Pancreas (tissue), 10 donors: ENCODE measurements around the gene UCK2. TPM values are rescaled to one million over a fixed set of nuclear protein-coding genes. Genes with fewer than 3 reads are reported as not detected.

Source experiments
- ATAC-seq, 4 donors: fragments of 200-7000 bp; cut with Tn5 transposase; one replicate each; pipeline versions ENCODE4 v1.8.0 to v1.9.1; 2020; ENCODE audit warnings: mild to moderate bottlenecking in 4 of 4, moderate library complexity in 4 of 4
- DNase-seq, 6 donors: peaks; one replicate each; pipeline ENCODE4 v3.0.0-alpha.2; 2020
- FAIRE-seq: peaks from 2 replicates; lab custom pipeline; 2012; peaks lifted over from hg19 to GRCh38; lab: Jason Lieb, UNC
- H3K27ac ChIP-seq, 4 donors: fragments of 200-600 bp; sonication (generic); 1 replicate in 3 of 4; 2 replicates in 1 of 4; pipeline versions ENCODE4 v1.5.0 to v1.8.0; 2020
- H3K27me3 ChIP-seq, 4 donors: fragments of 200-600 bp; one replicate each; pipeline ENCODE4 v1.8.0; 2021
- H3K36me3 ChIP-seq, 3 donors: fragments of 200-600 bp; sonication (generic) in 1 of 3; one replicate each; pipeline versions ENCODE4 v1.5.0 to v1.8.0; 2020 to 2021
- H3K4me1 ChIP-seq, 3 donors: fragments of 200-600 bp; one replicate each; pipeline ENCODE4 v1.8.0; 2021
- H3K4me3 ChIP-seq, 4 donors: fragments of 200-600 bp; sonication (generic) in 2 of 4; one replicate each; pipeline versions ENCODE4 v1.5.0 to v1.8.0; 2020 to 2021
- H3K9me3 ChIP-seq, 4 donors: fragments of 200-600 bp; one replicate each; pipeline ENCODE4 v1.8.0; 2021
- WGBS, 2 donors: extraction: QIAGEN DNeasy Blood & Tissue Kit; methylation state at CpG; one replicate each; pipeline ENCODE4 v1.1.7; 2013; 5-methylcytosine and 5-hydroxymethylcytosine counted together
- intact Hi-C, 3 donors: fragments of 100-400 bp; cut with DNase I; formaldehyde crosslinking; loops; one replicate each; pipeline versions ENCODE4 v1.11.1 to v1.14.2; 2022
- polyA plus RNA-seq, 2 donors: library from polyadenylated mRNA; stranded (reverse); fragments of 200-250 nt; gene quantifications; one replicate each; pipeline ENCODE4 v1.2.3, GENCODE V29; 2013
- total RNA-seq, 6 donors: library from RNA; stranded (reverse); fragmentation: NEBNext Ultra II Directional in 4 of 6; extraction: Animal tissue kit (Norgen Biotek cat#: 25700) in 4 of 6; gene quantifications; one replicate each; pipeline versions ENCODE4 v1.2.1 to v1.2.4, GENCODE V29; 2021 to 2023
- TF ChIP-seq, protein P1 (sequence below), 4 donors: fragments of 200-600 bp; sonication (generic) in 3 of 4; IDR thresholded peaks; one replicate each; pipeline versions ENCODE4 v1.5.0 to v1.8.0; 2021; ENCODE audit warnings: antibody characterized with exemption in 4 of 4
- donor health status: healthy with polysubstance abuse.
- donor health status: DM: no; HTN: no; CAD: no; lungs with moderate emphysema.
- donor health status: DM: no; HTN: no; CAD: no.
- donor health status: control.
- donor health status: control.
- donor health status: Bipolar disorder and iron deficiency.
- donor health status: DM: yes; HTN: yes; CAD: no.
- donor health status: DM: no; HTN: no; CAD: no.
- donor health status: DM: no; HTN: no; CAD: no.
- donor health status: DM: yes; HTN: yes; CAD: no.

The UCK2 gene
- total and polyA plus RNA-seq, 8 donors, result 10.6 to 25.5 (median 15.5) TPM

DNA sequence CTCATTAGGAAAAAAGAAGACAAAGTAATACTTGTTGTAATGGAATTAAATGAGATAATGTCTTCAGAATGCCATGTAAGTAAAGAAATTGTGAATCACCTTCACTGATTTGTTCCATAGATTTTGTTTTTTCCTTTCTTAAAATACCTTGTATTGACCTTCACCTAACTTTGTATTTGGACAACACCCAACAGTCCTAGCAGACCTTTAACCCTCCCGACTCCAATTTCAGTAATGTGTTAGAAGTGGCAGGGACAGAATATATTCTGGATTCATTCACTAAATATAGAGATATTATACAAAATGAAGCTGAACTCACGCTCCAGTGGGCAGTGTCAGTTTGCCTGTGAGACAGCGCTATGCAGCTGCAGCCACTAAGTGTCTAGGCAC lies 57.9 kb downstream of the UCK2 start:
- Histone ChIP-seq H3K27ac (peak overlapping the region in 2 of 4 donors; percentile 35 to 62), H3K36me3 (no peaks in the 10 kb centered on the region)

GRCh38 chr1:165886193-165886592 lies 58.8 kb downstream of the UCK2 start:
- no peak for FAIRE-seq
- ATAC-seq, result no peak
- no peak for DNase-seq
- intact Hi-C loops, result no loop called here
- Histone ChIP-seq H3K4me1 (peaks cover 21 to 47% (median 47%) of the 10 kb centered on the region in 3 donors), H3K27ac (peak overlapping the region in 1 of 4 donors; percentile 44), H3K36me3 (no peaks in the 10 kb centered on the region), H3K27me3 (no peaks in the 10 kb centered on the region), H3K4me3 (no peak overlapping the region), H3K9me3 (no peaks in the 10 kb centered on the region)
- TF ChIP-seq, protein P1, sequence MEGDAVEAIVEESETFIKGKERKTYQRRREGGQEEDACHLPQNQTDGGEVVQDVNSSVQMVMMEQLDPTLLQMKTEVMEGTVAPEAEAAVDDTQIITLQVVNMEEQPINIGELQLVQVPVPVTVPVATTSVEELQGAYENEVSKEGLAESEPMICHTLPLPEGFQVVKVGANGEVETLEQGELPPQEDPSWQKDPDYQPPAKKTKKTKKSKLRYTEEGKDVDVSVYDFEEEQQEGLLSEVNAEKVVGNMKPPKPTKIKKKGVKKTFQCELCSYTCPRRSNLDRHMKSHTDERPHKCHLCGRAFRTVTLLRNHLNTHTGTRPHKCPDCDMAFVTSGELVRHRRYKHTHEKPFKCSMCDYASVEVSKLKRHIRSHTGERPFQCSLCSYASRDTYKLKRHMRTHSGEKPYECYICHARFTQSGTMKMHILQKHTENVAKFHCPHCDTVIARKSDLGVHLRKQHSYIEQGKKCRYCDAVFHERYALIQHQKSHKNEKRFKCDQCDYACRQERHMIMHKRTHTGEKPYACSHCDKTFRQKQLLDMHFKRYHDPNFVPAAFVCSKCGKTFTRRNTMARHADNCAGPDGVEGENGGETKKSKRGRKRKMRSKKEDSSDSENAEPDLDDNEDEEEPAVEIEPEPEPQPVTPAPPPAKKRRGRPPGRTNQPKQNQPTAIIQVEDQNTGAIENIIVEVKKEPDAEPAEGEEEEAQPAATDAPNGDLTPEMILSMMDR (IDR thresholded peaks at IDR 0.05), result no peak
- WGBS, 2 donors, result 66 to 79% methylated on average over 2 of the region's 2 CpGs

More for the DNA sequence above, 57.9 kb downstream of the UCK2 start:
- peaks cover 21 to 47% (median 47%) of the 10 kb centered on the region in 3 donors for H3K4me1 ChIP-seq
- ATAC-seq (peak; percentile 11 to 26 (median 24)), DNase-seq (no peak), FAIRE-seq (no peak)
- intact Hi-C loops, result no loop called here
- no peaks in the 10 kb centered on the region for H3K27me3 ChIP-seq
- 58 to 60% methylated on average over 3 of the region's 3 CpGs for WGBS, 2 donors
- TF ChIP-seq, protein P1 (IDR thresholded peaks at IDR 0.05), result no peak
- no peak overlapping the region for H3K4me3 ChIP-seq
- H3K9me3 ChIP-seq, result no peaks in the 10 kb centered on the region

DNA sequence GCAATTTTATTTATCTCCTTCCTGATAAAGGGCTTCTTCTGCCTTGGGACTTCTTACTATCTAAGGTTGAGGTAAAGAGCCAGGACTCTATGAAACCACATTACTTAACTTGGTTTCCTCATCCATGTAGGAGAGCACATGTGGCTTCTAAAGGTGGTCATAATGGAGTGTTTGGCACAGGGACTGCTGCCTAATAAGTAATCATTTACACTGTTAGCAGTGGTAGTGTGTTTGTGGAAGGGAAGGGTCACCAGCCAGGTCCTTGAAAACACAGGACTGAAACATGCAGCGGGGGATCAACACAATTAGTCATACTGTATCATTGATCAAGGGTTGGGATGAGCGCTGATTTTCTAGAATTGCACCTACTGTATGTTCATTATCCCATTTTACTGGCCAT lies 59.6 kb downstream of the UCK2 start:
- no peaks in the 10 kb centered on the region for H3K27me3 ChIP-seq
- DNase-seq (no peak), ATAC-seq (peak; percentile 23 to 57 (median 43)), FAIRE-seq (no peak)
- H3K36me3 ChIP-seq, result peaks cover 0 to 3% (median 0%) of the 10 kb centered on the region in 3 donors
- H3K27ac ChIP-seq, result peak overlapping the region in 1 of 4 donors; percentile 44
- no peaks in the 10 kb centered on the region for H3K9me3 ChIP-seq
- H3K4me3 ChIP-seq, result no peak overlapping the region
- whole genome bisulfite sequencing, 2 donors, result 35 to 44% methylated on average over 2 of the region's 2 CpGs
- H3K4me1 ChIP-seq, result peaks cover 21 to 47% (median 47%) of the 10 kb centered on the region in 3 donors
- TF ChIP-seq, protein P1 (IDR thresholded peaks at IDR 0.05), result no peak
- intact Hi-C loops, result no loop called here

- ATAC-seq (peak; percentile 46 to 70 (median 60)), DNase-seq (no peak), FAIRE-seq (no peak)
- H3K36me3 ChIP-seq, result peaks cover 0 to 3% (median 0%) of the 10 kb centered on the region in 3 donors
- 15 to 19% methylated on average over 8 of the region's 8 CpGs for WGBS, 2 donors
- peaks cover 21 to 47% (median 47%) of the 10 kb centered on the region in 3 donors for H3K4me1 ChIP-seq
- H3K9me3 ChIP-seq, result no peaks in the 10 kb centered on the region
- no peak overlapping the region for H3K4me3 ChIP-seq
- no peaks in the 10 kb centered on the region for H3K27me3 ChIP-seq
- peak overlapping the region in 1 of 4 donors; percentile 12 for H3K27ac ChIP-seq
- TF ChIP-seq, protein P1 (IDR thresholded peaks at IDR 0.05), result no peak
- intact Hi-C loops, result no loop called here
These were observed 60.6 kb downstream of the UCK2 start for GRCh38 chr1:165887877-165888551.

DNA sequence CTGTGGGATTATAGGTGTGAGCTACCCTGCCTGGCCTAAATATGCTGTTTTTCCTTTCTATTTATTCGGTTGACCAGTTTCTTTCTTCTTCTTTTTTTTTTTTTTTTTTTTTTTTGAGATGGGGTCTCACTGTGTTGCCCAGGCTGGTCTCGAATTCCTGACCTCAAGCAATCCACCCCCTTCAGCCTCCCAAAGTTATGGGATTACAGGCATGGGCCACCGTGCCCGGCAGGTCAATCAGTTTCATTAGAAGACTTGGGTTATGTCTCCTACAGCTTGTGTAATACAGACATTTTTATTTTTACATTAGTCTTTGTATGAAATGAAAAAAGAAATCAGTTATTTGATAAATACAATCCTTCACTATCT lies 61.1 kb downstream of the UCK2 start:
- Histone ChIP-seq H3K9me3 (no peaks in the 10 kb centered on the region), H3K4me1 (peaks cover 21 to 47% (median 44%) of the 10 kb centered on the region in 3 donors), H3K27ac (no peak overlapping the region), H3K36me3 (peaks cover 0 to 3% (median 0%) of the 10 kb centered on the region in 3 donors), H3K4me3 (no peak overlapping the region), H3K27me3 (no peaks in the 10 kb centered on the region)
- no peak for ATAC-seq
- no peak for DNase-seq
- WGBS, 2 donors, result 91 to 94% methylated on average over 4 of the region's 4 CpGs
- TF ChIP-seq, protein P1 (IDR thresholded peaks at IDR 0.05), result no peak
- FAIRE-seq, result no peak
- intact Hi-C loops, result no loop called here
